ENCODE data around the gene SURF6. TPM values are rescaled to one million over a fixed set of nuclear protein-coding genes. Genes with fewer than 3 reads are reported as not detected.

Gene SURF6
- total RNA-seq, 1 experiment from 2014 or later = 32.4 TPM

DNA sequence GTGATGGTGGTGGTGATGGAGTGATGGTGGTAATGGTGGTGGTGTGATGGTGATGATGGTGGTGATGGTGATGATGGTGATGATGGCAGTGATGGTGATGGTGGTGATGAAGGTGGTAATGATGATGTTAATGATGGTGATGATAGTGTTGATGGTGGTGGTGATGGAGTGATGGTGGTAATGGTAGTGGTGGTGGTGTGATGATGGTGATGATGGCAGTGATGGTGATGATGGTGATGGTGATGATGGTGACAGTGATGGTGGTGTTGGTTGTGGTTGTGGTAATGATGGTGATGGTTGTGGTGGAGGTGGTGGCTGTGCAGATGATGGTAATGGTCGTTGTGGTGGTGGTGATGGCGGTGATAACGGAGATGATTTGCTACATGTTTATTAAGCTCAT lies 47.5 kb upstream of the SURF6 start:
- Mint-ChIP-seq H3K4me3 (ENCODE audit: unreplicated experiment) (no peak overlapping the region), H3K27ac (ENCODE audit: unreplicated experiment) (no peak overlapping the region), H3K27me3 (ENCODE audit: insufficient read depth, unreplicated experiment) (no peaks in the 10 kb centered on the region), H3K4me1 (ENCODE audit: low read depth, unreplicated experiment) (peaks cover 7% of the 10 kb centered on the region), H3K9me3 (ENCODE audit: unreplicated experiment) (no peaks in the 10 kb centered on the region), H3K36me3 (ENCODE audit: insufficient read depth, unreplicated experiment) (no peaks in the 10 kb centered on the region)
- Histone ChIP-seq H3K4me3 (ENCODE audit: low read depth, low read length) (no peak overlapping the region), H3K9me3 (no peaks in the 10 kb centered on the region), H3K27me3 (replicated peaks; ENCODE audit: control insufficient read depth, insufficient read depth, low read length) (no peaks in the 10 kb centered on the region), H3K36me3 (ENCODE audit: control insufficient read depth, insufficient read depth, low read length) (no peaks in the 10 kb centered on the region), H3K4me1 (no peaks in the 10 kb centered on the region)
- no peak for DNase-seq
- POLR2A ChIA-PET = interaction anchor here (0.6 kb wide), 1 partner anchor 23 kb away, joined by 3 read pairs; no protein-coding TSS in a partner anchor
- intact Hi-C loops (cut with micrococcal nuclease; ENCODE audit: unreplicated experiment) = no loop called here
- no TSS peak for BruUV-seq (replicated peaks)
- TF ChIP-seq, protein P1, sequence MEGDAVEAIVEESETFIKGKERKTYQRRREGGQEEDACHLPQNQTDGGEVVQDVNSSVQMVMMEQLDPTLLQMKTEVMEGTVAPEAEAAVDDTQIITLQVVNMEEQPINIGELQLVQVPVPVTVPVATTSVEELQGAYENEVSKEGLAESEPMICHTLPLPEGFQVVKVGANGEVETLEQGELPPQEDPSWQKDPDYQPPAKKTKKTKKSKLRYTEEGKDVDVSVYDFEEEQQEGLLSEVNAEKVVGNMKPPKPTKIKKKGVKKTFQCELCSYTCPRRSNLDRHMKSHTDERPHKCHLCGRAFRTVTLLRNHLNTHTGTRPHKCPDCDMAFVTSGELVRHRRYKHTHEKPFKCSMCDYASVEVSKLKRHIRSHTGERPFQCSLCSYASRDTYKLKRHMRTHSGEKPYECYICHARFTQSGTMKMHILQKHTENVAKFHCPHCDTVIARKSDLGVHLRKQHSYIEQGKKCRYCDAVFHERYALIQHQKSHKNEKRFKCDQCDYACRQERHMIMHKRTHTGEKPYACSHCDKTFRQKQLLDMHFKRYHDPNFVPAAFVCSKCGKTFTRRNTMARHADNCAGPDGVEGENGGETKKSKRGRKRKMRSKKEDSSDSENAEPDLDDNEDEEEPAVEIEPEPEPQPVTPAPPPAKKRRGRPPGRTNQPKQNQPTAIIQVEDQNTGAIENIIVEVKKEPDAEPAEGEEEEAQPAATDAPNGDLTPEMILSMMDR (IDR thresholded peaks at IDR 0.05; ENCODE audit: insufficient read depth in 1 of 2, low read depth in 1 of 2, low read length in 1 of 2, severe bottlenecking in 1 of 2, unreplicated experiment in 1 of 2) = no peak
- CTCF ChIA-PET = no interaction called here

DNA sequence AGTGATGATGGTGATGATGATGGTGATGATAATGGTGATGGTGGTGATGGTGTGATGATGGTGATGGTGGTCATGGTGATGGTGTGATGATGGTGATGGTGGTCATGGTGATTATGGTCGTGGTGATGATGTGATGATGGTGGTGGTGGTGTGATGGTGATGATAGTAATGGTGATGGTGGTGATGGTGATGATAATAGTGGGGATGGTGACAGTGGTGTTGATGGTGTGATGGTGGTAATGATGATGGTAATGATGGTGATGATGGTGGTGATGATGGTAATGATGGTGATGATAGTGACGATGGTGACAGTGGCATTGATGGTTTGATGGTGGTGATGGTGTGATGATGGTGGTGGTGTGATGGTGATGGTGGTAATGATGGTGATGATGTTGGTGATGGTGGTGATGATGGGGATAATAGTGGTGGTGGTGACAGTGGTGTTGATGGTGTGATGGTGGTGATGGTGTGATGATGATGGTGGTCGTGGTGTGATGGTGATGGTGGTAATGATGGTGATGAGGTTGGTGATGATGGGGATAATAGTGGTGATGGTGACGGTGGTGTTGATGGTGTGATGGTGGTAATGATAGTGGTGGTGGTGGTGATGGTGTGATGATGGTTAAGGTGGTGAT lies 46.6 kb upstream of the SURF6 start:
- no peak overlapping the region for H3K4me3 Mint-ChIP-seq (ENCODE audit: unreplicated experiment)
- intact Hi-C loops (cut with micrococcal nuclease; ENCODE audit: unreplicated experiment) = no loop called here
- H3K36me3 Mint-ChIP-seq (ENCODE audit: insufficient read depth, unreplicated experiment) = no peaks in the 10 kb centered on the region
- no peaks in the 10 kb centered on the region for H3K27me3 Mint-ChIP-seq (ENCODE audit: insufficient read depth, unreplicated experiment)
- CTCF ChIA-PET = no interaction called here
- TF ChIP-seq, protein P1 (IDR thresholded peaks at IDR 0.05; ENCODE audit: insufficient read depth in 1 of 2, low read depth in 1 of 2, low read length in 1 of 2, severe bottlenecking in 1 of 2, unreplicated experiment in 1 of 2) = no peak
- no peaks in the 10 kb centered on the region for H3K27me3 ChIP-seq (replicated peaks; ENCODE audit: control insufficient read depth, insufficient read depth, low read length)
- H3K4me1 Mint-ChIP-seq (ENCODE audit: low read depth, unreplicated experiment) = peaks cover 7% of the 10 kb centered on the region
- H3K4me1 ChIP-seq = no peaks in the 10 kb centered on the region
- BruUV-seq (replicated peaks) = no TSS peak
- H3K9me3 ChIP-seq = no peaks in the 10 kb centered on the region
- no peaks in the 10 kb centered on the region for H3K36me3 ChIP-seq (ENCODE audit: control insufficient read depth, insufficient read depth, low read length)
- DNase-seq = no peak
- POLR2A ChIA-PET = no interaction called here
- no peak overlapping the region for H3K4me3 ChIP-seq (ENCODE audit: low read depth, low read length)
- no peak overlapping the region for H3K27ac Mint-ChIP-seq (ENCODE audit: unreplicated experiment)
- H3K9me3 Mint-ChIP-seq (ENCODE audit: unreplicated experiment) = no peaks in the 10 kb centered on the region

DNA sequence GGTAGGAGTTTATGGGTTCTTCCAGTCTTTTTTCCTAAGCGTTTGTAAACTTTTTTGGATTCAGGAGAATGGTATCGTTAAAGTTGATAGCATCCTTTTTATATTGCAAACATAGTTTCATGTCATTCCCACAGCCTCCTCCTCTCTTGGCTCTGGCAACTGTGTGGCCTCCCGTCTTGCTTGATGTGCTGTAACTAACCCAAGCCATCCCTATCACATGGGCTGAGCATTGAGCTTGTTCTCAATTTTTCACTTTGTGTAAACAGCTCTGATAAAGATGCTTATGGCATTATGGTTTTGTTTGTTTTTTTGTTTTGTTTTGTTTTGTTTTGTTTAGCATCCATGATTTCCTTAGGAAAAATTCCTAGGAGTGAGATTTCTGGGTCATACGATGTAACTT lies 44.7 kb upstream of the SURF6 start:
- Mint-ChIP-seq H3K9me3 (ENCODE audit: unreplicated experiment) (no peaks in the 10 kb centered on the region), H3K36me3 (ENCODE audit: insufficient read depth, unreplicated experiment) (peaks cover 5% of the 10 kb centered on the region), H3K4me1 (ENCODE audit: low read depth, unreplicated experiment) (no peaks in the 10 kb centered on the region), H3K4me3 (ENCODE audit: unreplicated experiment) (no peak overlapping the region), H3K27ac (ENCODE audit: unreplicated experiment) (no peak overlapping the region), H3K27me3 (ENCODE audit: insufficient read depth, unreplicated experiment) (no peaks in the 10 kb centered on the region)
- ChIA-PET POLR2A (no interaction called here), CTCF (no interaction called here)
- H3K36me3 ChIP-seq (ENCODE audit: control insufficient read depth, insufficient read depth, low read length) = no peaks in the 10 kb centered on the region
- H3K27me3 ChIP-seq (replicated peaks; ENCODE audit: control insufficient read depth, insufficient read depth, low read length) = no peaks in the 10 kb centered on the region
- TF ChIP-seq, protein P1 (IDR thresholded peaks at IDR 0.05; ENCODE audit: insufficient read depth in 1 of 2, low read depth in 1 of 2, low read length in 1 of 2, severe bottlenecking in 1 of 2, unreplicated experiment in 1 of 2) = no peak
- H3K4me1 ChIP-seq = no peaks in the 10 kb centered on the region
- intact Hi-C loops (cut with micrococcal nuclease; ENCODE audit: unreplicated experiment) = no loop called here
- DNase-seq = no peak
- no peaks in the 10 kb centered on the region for H3K9me3 ChIP-seq
- BruUV-seq (replicated peaks) = no TSS peak
- no peak overlapping the region for H3K4me3 ChIP-seq (ENCODE audit: low read depth, low read length)
